ENCODE results near the gene FREY1.

GRCh38 chr11:45909594-45910475 is 2.8 kb upstream of the FREY1 start:
- TF ChIP-seq POLR2A (IDR thresholded peaks at IDR 0.05; ENCODE audit: low read length) (no peak), GATA1 (IDR thresholded peaks at IDR 0.05; ENCODE audit: low read depth, low read length) (no peak)

All from erythroblast (primary cell).